ENCODE measurements around the gene CHRNA10.

Gene CHRNA10, protein sequence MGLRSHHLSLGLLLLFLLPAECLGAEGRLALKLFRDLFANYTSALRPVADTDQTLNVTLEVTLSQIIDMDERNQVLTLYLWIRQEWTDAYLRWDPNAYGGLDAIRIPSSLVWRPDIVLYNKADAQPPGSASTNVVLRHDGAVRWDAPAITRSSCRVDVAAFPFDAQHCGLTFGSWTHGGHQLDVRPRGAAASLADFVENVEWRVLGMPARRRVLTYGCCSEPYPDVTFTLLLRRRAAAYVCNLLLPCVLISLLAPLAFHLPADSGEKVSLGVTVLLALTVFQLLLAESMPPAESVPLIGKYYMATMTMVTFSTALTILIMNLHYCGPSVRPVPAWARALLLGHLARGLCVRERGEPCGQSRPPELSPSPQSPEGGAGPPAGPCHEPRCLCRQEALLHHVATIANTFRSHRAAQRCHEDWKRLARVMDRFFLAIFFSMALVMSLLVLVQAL

GRCh38 chr11:3671334-3672254 lies at the start of gene CHRNA10:
CHRNA10 (minus strand) TSS chr11:3671384; CDS start chr11:3671312, 72 bp downstream.
- DNase-seq (ENCODE audit: low spot score) = no peak

DNA sequence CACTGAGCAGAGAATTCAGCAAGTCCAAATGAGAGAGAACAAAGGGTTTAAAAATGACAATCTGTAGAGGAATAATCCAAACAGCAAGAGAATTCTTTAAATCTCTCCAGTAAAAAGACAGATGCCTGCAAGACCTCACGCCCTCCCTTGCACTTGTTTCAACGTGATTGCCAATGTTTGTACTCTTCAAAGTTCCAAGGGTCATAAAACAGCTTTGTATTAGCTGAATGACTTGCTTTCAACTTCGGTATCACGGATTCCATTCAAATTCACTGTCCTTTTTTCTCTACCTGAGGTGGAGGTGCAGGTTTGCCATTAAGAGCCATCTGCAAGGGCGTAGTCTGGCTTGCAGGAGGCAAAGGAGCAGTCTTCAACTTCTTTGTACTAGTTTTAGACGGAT lies 41.1 kb upstream of the CHRNA10 start:
- DNase-seq (ENCODE audit: low spot score) = no peak

DNA sequence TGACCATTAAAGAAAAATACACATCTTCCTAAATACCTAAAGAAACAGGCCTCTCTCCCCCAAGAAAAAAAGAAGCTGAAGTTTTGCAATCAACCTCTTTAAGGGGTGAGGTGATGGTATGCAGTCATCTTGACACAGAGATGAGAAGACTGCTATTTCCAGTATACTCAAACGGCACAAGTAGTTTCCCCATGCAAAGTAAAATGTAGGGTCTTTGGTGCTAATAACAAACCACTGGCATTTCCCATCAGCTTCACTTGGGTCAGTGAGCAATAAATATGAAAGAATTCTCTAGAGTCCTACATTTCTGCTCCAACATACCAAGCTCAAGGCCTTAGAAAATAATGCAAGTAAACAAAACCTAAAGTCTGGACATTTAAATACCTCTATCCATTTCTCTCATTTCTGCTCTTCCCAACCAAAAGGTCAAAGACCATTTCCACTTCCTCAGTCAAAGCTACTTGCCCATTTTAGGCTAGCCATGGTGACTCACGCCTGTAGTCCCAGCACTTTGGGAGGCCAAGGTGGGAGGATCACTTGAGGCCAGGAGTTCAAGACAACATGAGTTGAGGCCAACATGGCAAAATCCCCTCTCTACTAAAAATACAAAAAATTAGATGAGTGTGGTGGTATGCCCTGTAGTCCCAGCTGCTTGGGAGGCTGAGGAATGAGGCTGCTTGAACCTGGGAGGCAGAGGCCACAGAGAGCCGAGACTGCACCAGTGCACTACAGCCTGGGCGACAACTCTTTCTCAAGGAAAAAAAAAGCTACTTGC lies 39.5 kb upstream of the CHRNA10 start:
- DNase-seq (ENCODE audit: low spot score) = no peak

DNA sequence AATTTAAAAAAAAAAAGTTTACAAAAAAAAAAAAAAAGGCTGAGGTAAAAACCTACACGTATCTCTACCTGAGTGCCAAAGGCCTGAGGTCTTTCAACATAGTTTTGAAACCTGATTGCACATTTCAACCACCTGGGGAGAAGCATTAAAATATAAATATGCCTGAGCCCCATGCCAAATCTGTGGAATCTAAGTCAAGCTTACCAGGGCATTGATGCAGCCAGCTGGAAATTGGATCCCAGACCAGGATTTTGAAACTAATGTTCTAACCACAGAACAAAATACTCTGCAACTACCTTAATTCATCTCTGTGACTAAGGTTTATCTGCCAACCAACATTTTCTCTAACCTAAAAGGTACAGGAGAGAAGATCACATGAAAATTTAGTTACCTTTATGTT lies 38.8 kb upstream of the CHRNA10 start:
- DNase-seq (ENCODE audit: low spot score) = no peak

DNA sequence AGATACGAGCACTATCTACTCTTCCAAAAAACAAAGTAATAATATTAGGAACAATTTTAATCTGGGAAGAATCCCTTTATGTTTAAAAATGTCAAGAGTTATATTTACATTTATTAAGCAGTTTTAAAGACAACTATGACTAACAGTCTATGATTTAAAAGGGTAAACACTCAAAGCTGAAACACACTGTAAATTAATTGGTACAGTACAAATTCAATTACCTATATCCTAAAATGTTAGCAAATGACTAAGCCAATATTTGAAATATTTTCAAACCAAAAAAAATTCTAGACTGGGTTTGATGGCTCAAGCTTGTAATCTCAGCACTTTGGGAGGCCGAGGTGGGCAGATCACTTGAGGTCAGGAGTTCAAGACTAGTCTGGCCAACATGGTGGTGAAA lies 36.0 kb upstream of the CHRNA10 start:
- DNase-seq (ENCODE audit: low spot score) = no peak

GRCh38 chr11:3703383-3703782 lies 32.2 kb upstream of the CHRNA10 start:
- DNase-seq (ENCODE audit: low spot score) = no peak

DNA sequence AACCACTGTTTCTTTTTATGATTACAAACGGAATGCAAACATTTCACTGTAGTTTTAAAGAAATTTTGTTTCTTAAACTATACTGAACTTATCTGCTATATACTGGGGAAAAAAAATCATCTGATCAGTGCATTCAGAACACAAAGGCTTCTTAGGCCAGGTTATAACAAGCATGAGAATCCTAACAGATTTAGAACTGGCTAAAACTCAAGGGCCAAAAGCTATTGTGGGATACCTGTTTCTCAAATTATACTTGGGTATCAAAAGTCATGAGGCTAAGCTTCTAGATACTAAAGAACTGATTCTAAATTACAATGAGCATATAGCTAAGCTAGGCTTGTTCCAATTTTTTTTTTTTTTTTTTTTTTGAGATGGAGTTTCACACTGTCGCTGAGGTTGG lies 29.7 kb upstream of the CHRNA10 start:
- no peak for DNase-seq (ENCODE audit: low spot score)

GRCh38 chr11:3700410-3700809 lies 29.2 kb upstream of the CHRNA10 start:
- DNase-seq (ENCODE audit: low spot score) = no peak

- DNase-seq (ENCODE audit: low spot score) = no peak
Observed at GRCh38 chr11:3686751-3687150, 15.6 kb upstream of the CHRNA10 start.

DNA sequence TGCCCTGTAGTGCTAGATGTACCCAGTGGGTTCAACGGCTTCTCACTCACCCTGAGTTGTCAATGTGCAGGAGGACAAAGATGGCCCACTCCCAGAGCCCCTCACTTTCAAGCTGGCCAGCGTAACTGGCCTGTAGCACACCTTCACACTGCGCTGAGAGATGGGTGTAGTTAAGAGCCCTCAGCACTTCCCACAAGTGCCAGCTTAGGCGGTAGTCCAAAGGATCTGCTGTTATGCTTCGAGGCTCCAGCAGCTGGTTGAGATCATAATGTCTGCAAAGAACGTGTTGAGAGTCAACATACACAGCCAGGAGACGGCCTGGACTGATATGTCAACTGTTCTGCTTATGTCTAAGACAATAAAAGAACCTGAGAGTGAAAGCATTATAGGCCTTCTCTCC lies 14.7 kb upstream of the CHRNA10 start:
- no peak for DNase-seq (ENCODE audit: low spot score)

GRCh38 chr11:3684819-3685172 lies 13.6 kb upstream of the CHRNA10 start:
- DNase-seq (ENCODE audit: low spot score) = no peak

GRCh38 chr11:3684129-3684818 lies 13.1 kb upstream of the CHRNA10 start:
- no peak for DNase-seq (ENCODE audit: low spot score)

DNA sequence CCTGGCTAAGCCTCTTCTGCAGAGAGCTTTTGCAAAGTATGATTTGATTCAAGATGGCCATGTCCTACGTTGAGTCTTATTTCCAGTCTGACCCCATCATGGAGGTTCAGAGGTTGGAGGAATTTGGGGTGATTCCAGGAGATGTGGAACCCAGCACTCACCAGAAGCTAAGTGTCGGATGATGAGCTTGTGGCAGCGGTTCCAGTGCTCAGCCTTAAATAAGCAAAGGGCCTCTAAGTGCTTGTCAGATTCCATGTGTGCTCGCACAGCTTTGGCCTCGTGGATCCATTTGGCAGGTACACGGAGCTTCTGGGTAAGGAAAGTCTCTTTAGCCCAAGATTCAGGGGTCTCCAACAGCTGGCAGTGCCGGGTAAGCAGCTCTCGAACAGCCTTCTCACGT lies 11.9 kb upstream of the CHRNA10 start:
- DNase-seq (ENCODE audit: low spot score) = no peak

DNA sequence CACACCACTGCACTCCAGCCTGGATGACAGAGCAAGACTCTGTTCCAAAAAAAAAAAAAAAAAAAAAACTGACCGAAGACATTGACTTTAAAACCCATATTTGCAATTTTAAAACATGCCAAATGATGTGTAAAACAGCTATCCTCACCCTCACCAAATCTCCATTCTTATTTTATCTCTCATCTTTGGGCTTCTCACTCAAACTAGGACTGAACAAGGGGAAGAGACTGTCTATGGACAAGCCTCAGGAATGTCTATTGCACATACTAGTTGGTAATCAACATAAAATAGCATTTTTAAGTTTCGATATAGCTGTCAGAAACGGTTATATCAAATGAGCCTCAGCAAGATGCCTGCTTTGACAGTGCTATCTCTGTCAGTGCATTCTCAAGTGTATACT lies 7.9 kb upstream of the CHRNA10 start:
- DNase-seq (ENCODE audit: low spot score) = no peak

DNA sequence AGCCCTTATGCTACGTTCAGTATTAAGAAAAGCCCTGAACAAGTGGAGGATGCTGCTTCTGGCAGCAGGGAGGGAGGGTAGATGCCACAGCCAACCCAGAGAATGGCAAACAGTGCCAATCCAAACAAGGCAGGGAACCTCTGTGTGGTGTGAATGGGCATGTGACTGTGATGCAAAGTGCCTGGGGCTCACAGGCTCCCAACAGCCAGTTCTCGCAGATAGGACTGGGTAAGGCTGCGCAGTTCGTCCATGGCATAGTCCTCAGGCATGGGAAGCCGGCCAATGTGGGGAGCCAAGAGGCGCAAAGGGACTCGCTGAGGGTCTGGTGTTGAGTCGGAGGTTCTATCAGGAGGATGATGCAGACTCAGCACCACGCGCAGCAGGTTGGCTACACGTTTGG lies 4.8 kb upstream of the CHRNA10 start:
- DNase-seq (ENCODE audit: low spot score) = no peak

DNA sequence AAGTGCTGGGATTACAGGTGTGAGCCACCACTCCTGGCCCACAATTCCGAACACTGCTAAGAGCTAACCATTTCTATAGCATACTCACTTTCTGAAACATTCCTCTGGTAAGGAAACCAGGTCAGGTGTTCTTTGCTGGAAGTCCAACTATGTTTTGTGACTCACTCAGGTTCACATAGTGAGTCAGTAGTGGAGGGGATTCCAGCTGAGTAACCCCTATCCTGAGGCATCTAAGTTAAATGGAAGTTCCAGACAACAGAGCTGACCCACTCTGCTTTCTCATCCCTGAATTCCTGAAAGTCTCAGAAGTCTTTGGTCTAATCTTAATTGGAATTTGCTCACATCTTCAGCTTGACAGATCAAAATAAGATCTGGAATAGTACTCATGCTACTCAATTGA lies 3.0 kb upstream of the CHRNA10 start:
- no peak for DNase-seq (ENCODE audit: low spot score)

DNA sequence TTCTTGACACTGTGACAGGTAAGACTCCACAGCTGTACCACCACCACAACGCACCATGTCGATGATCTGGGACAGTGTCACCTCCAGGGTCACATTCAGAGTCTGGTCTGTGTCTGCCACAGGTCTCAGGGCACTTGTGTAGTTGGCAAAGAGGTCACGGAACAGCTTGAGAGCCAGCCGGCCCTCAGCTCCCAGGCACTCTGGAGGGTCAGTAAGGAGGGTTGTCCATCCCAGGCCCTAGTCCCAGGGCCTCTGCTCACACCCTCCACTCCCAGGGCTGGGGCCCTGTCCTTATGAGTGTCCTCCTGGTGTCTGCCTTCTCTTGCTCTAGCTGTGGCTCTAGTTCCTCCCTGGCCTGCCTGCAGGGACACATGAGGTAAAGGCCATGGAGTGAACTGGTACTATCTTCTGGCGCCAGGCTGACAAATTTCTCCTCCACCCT lies 1.4 kb downstream of the CHRNA10 start:
- no peak for DNase-seq (ENCODE audit: low spot score)

DNA sequence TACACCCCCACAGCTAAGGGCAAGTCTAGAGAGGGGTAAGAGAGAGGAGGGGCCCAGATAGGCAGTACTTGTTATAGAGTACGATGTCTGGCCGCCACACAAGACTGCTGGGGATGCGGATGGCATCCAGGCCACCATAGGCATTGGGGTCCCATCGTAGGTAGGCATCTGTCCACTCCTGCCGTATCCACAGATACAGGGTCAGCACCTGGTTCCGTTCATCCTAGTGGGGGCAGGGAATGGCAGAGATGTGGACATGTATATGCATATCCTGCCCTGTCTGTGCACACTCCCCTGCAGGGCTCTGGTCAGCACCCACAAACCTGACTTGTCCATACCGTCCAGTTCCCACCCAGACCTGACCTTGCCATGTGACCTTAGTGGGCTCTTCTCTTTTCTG lies 2.1 kb downstream of the CHRNA10 start:
- DNase-seq (ENCODE audit: low spot score) = no peak

- no peak for DNase-seq (ENCODE audit: low spot score)
Observed at GRCh38 chr11:3667149-3668035, 3.8 kb downstream of the CHRNA10 start.

- DNase-seq (ENCODE audit: low spot score) = no peak
Observed at GRCh38 chr11:3666023-3666530, 5.1 kb downstream of the CHRNA10 start.

Data from Ammon's horn (tissue), 1 donor.